ENCODE measurements around the gene SYNGR3. TPM values are rescaled to one million over a fixed set of nuclear protein-coding genes. Genes with fewer than 3 reads are reported as not detected.
"Not testable (repeated sequence)": the region's sequence is repeated elsewhere in the genome, so short reads cannot be mapped to it uniquely, and the experiment has no call there.

SYNGR3 gene
- total RNA-seq, 1 donor from 2014 or later = 0.32 TPM

- peak; percentile 39 for DNase-seq
These were observed 31.7 kb upstream of the SYNGR3 start for GRCh38 chr16:1958143-1958491.

GRCh38 chr16:1958715-1959268 lies 31.0 kb upstream of the SYNGR3 start:
- intact Hi-C loops (cut with DNase I) = no loop called here
- DNase-seq (peak; percentile 54), ATAC-seq (ENCODE audit: poor library complexity) (no peak)

More at GRCh38 chr16:1958143-1958491, 31.7 kb upstream of the SYNGR3 start:
- ATAC-seq (ENCODE audit: poor library complexity); intact Hi-C loops (cut with DNase I): not testable (repeated sequence)

- peak; percentile 97 for DNase-seq
- peak; percentile 93 for ATAC-seq (ENCODE audit: poor library complexity)
- intact Hi-C loops (cut with DNase I) = no loop called here
These were observed 30.3 kb upstream of the SYNGR3 start, which contains the start of gene NDUFB10 for GRCh38 chr16:1959269-1960039. TSS of gene NDUFB10 (plus strand) at chr16:1959538. CDS start at chr16:1959625, 87 bp downstream.

- no peak for DNase-seq
- ATAC-seq (ENCODE audit: poor library complexity) = no peak
- intact Hi-C loops (cut with DNase I) = no loop called here
These were observed 28.8 kb upstream of the SYNGR3 start for GRCh38 chr16:1960665-1961630.

- no peak for ATAC-seq (ENCODE audit: poor library complexity)
- no peak for DNase-seq
- intact Hi-C loops (cut with DNase I) = no loop called here
These were observed 28.1 kb upstream of the SYNGR3 start for GRCh38 chr16:1961651-1962067.

- intact Hi-C loops (cut with DNase I); ATAC-seq (ENCODE audit: poor library complexity): not testable (repeated sequence)
These were observed 27.3 kb upstream of the SYNGR3 start for GRCh38 chr16:1962161-1963153.

GRCh38 chr16:1963806-1964505 lies 25.8 kb upstream of the SYNGR3 start:
- DNase-seq (no peak), ATAC-seq (ENCODE audit: poor library complexity) (peak; percentile 13)
- intact Hi-C loops (cut with DNase I) = no loop called here

More at GRCh38 chr16:1962161-1963153, 27.3 kb upstream of the SYNGR3 start:
- DNase-seq = not testable (repeated sequence)

- intact Hi-C loops (cut with DNase I) = no loop called here
- peak; percentile 100 for DNase-seq
- peak; percentile 97 for ATAC-seq (ENCODE audit: poor library complexity)
These were observed 25.0 kb upstream of the SYNGR3 start, which contains the start of gene RPS2 for GRCh38 chr16:1964506-1965395. TSS of gene RPS2 (minus strand) at chr16:1964826. CDS start at chr16:1964625, 201 bp downstream.

GRCh38 chr16:1965396-1966001 lies 24.3 kb upstream of the SYNGR3 start:
- no peak for ATAC-seq (ENCODE audit: poor library complexity)
- intact Hi-C loops (cut with DNase I) = no loop called here

GRCh38 chr16:1966460-1966859 lies 23.3 kb upstream of the SYNGR3 start, which contains the start of gene RNF151:
TSS of gene RNF151 (plus strand) at chr16:1966856. CDS start at chr16:1966882, 26 bp downstream.
- intact Hi-C loops (cut with DNase I) = no loop called here
- ATAC-seq (ENCODE audit: poor library complexity) (no peak), DNase-seq (no peak)

More at GRCh38 chr16:1965396-1966001, 24.3 kb upstream of the SYNGR3 start:
- no peak for DNase-seq

GRCh38 chr16:1968146-1968953 lies 21.4 kb upstream of the SYNGR3 start:
- no peak for DNase-seq
- ATAC-seq (ENCODE audit: poor library complexity) = no peak
- intact Hi-C loops (cut with DNase I) = no loop called here

GRCh38 chr16:1971796-1972489 lies 17.8 kb upstream of the SYNGR3 start, which contains the start of gene TBL3:
TSS of gene TBL3 (plus strand) at chr16:1972053. CDS start at chr16:1972165, 112 bp downstream.
- ATAC-seq (ENCODE audit: poor library complexity) (peak; percentile 98), DNase-seq (peak; percentile 97)
- intact Hi-C loops (cut with DNase I) = no loop called here

GRCh38 chr16:1972490-1972877 lies 17.3 kb upstream of the SYNGR3 start:
- intact Hi-C loops (cut with DNase I) = no loop called here
- DNase-seq = no peak
- no peak for ATAC-seq (ENCODE audit: poor library complexity)

- no peak for DNase-seq
- intact Hi-C loops (cut with DNase I) = no loop called here
- no peak for ATAC-seq (ENCODE audit: poor library complexity)
These were observed 16.2 kb upstream of the SYNGR3 start for GRCh38 chr16:1973461-1974156.
